ENCODE data around the gene POLDIP2. TPM values are rescaled to one million over a fixed set of nuclear protein-coding genes. Genes with fewer than 3 reads are reported as not detected.

POLDIP2 gene
- total and polyA plus RNA-seq, 8 donors: 28.3 to 51.2 (median 41.2) TPM

- ATAC-seq: no peak
- 90 to 95% methylated on average over 13 of the region's 13 CpGs for WGBS, 2 donors
Measured at GRCh38 chr17:28364665-28365363, 7.5 kb upstream of the POLDIP2 start, which contains the start of gene SEBOX. SEBOX (minus strand) TSS chr17:28365199; CDS start chr17:28365151, 48 bp downstream.

GRCh38 chr17:28363776-28364650 lies 6.7 kb upstream of the POLDIP2 start:
- no peak for TF ChIP-seq CTCF (IDR thresholded peaks at IDR 0.05)
- DNase-seq: peak in 1 of 6 donors; percentile 51
- Histone ChIP-seq H3K27ac (no peak overlapping the region), H3K27me3 (no peaks in the 10 kb centered on the region), H3K36me3 (peaks cover 3 to 33% (median 14%) of the 10 kb centered on the region in 3 donors), H3K4me1 (no peaks in the 10 kb centered on the region), H3K4me3 (no peak overlapping the region), H3K9me3 (no peaks in the 10 kb centered on the region)
- no peak for ATAC-seq
- FAIRE-seq: no peak
- intact Hi-C loops (cut with DNase I): no loop called here
- WGBS, 2 donors: 87 to 92% methylated on average over 8 of the region's 8 CpGs

More at GRCh38 chr17:28364665-28365363, 7.5 kb upstream of the POLDIP2 start, which contains the start of gene SEBOX:
- intact Hi-C loops (cut with DNase I): no loop called here
- peaks cover 3 to 25% (median 12%) of the 10 kb centered on the region in 3 donors for H3K36me3 ChIP-seq
- H3K27ac ChIP-seq: no peak within 1 kb of the TSS
- DNase-seq (peak in 1 of 6 donors; percentile 34), FAIRE-seq (no peak)
- TF ChIP-seq CTCF (IDR thresholded peaks at IDR 0.05): no peak
- no peak within 1 kb of the TSS for H3K4me3 ChIP-seq
- H3K9me3 ChIP-seq: no peaks in the 10 kb centered on the region
- H3K27me3 ChIP-seq: no peaks in the 10 kb centered on the region
- peaks cover 0 to 4% (median 0%) of the 10 kb centered on the region in 3 donors for H3K4me1 ChIP-seq

- Histone ChIP-seq H3K27me3 (no peaks in the 10 kb centered on the region), H3K9me3 (no peaks in the 10 kb centered on the region), H3K4me3 (no peak overlapping the region), H3K4me1 (peaks cover 0 to 5% (median 5%) of the 10 kb centered on the region in 3 donors), H3K36me3 (peaks cover 3 to 34% (median 14%) of the 10 kb centered on the region in 3 donors), H3K27ac (no peak overlapping the region)
- intact Hi-C loops (cut with DNase I): no loop called here
- FAIRE-seq (no peak), DNase-seq (no peak), ATAC-seq (no peak)
- TF ChIP-seq CTCF (IDR thresholded peaks at IDR 0.05): no peak
- 81 to 87% methylated on average over 5 of the region's 5 CpGs for WGBS, 2 donors
Measured at GRCh38 chr17:28363186-28363585, 5.9 kb upstream of the POLDIP2 start.

- ATAC-seq: no peak
- H3K36me3 ChIP-seq: peaks cover 3 to 45% (median 18%) of the 10 kb centered on the region in 3 donors
- no peaks in the 10 kb centered on the region for H3K9me3 ChIP-seq
- 2 to 8% methylated on average over 4 of the region's 4 CpGs for WGBS, 2 donors
- no peak for TF ChIP-seq CTCF (IDR thresholded peaks at IDR 0.05)
- H3K27ac ChIP-seq: peak overlapping the region in 2 of 4 donors; percentile 81 to 92
- H3K4me3 ChIP-seq: peak overlapping the region; percentile 91 to 99 (median 96)
- H3K4me1 ChIP-seq: peaks cover 0 to 17% (median 16%) of the 10 kb centered on the region in 3 donors
- intact Hi-C loops (cut with DNase I): no loop called here
- no peak for DNase-seq
- FAIRE-seq: no peak
- no peaks in the 10 kb centered on the region for H3K27me3 ChIP-seq
Measured at GRCh38 chr17:28357901-28358197, 522 bp upstream of the POLDIP2 start.

Data from pancreas (tissue), 10 donors.